Suprapubic skin (tissue), 4 donors: ENCODE data around the gene STON2. TPM values are rescaled to one million over a fixed set of nuclear protein-coding genes. Genes with fewer than 3 reads are reported as not detected.
A peak's percentile ranks its signal among the peaks of the same experiment; 100 is the strongest.

ENCODE experiments used
- DNase-seq, 2 donors: peaks; one replicate each; pipeline ENCODE4 v3.0.0-alpha.2; 2019; ENCODE audit warnings: low spot score in 2 of 2
- H3K27ac ChIP-seq: fragments of 200-600 bp; sonication (generic); one replicate; pipeline ENCODE4 v1.5.1; 2019
- H3K27me3 ChIP-seq: fragments of 200-600 bp; sonication (generic); one replicate; pipeline ENCODE4 v1.5.1; 2019
- H3K36me3 ChIP-seq: fragments of 200-600 bp; sonication (generic); one replicate; pipeline ENCODE4 v1.5.1; 2019
- H3K4me1 ChIP-seq: fragments of 200-600 bp; sonication (generic); one replicate; pipeline ENCODE4 v1.5.1; 2019
- H3K4me3 ChIP-seq: fragments of 200-600 bp; sonication (generic); one replicate; pipeline ENCODE4 v1.5.1; 2019; ENCODE audit warnings: mild to moderate bottlenecking
- H3K9me3 ChIP-seq: fragments of 200-600 bp; sonication (generic); one replicate; pipeline ENCODE4 v1.5.1; 2019
- CTCF ChIP-seq, 2 donors: fragments of 200-600 bp in 1 of 2; fragments of 450-650 bp in 1 of 2; sonication (generic) in 1 of 2; IDR thresholded peaks; one replicate each; pipeline ENCODE4 v1.5.1; 2016 to 2019; ENCODE audit warnings: antibody characterized with exemption in 2 of 2, mild to moderate bottlenecking in 1 of 2, moderate library complexity in 1 of 2
- EP300 ChIP-seq: sonication (generic); formaldehyde crosslinking; IDR thresholded peaks from one replicate; pipeline ENCODE4 v1.6.1; 2017; ENCODE audit warnings: antibody characterized with exemption
- POLR2A ChIP-seq, 2 donors: fragments of 450-650 bp; IDR thresholded peaks; one replicate each; pipeline ENCODE4 v1.6.1; 2017; ENCODE audit warnings: antibody characterized with exemption in 2 of 2, mild to moderate bottlenecking in 2 of 2, moderate library complexity in 2 of 2
- POLR2AphosphoS5 ChIP-seq, 3 donors: sonication (generic); formaldehyde crosslinking; IDR thresholded peaks; one replicate each; pipeline ENCODE4 v1.6.1; 2017; ENCODE audit warnings: antibody characterized with exemption in 3 of 3
- WGBS: methylation state at CpG from one replicate; pipeline ENCODE4 v1.1.5; 2018; 5-methylcytosine and 5-hydroxymethylcytosine counted together
- total RNA-seq, 4 donors: library from RNA; depleted of rRNA; stranded (reverse); fragments of >200 nt; gene quantifications; one replicate each; pipeline ENCODE4 v1.1.0, GENCODE V29; 2016

STON2 gene
- total RNA-seq, 4 donors from 2014 or later, result 19.1 to 39.5 (median 22.8) TPM

- peak; percentile 89 to 99 (median 99) for TF ChIP-seq POLR2AphosphoS5 (IDR thresholded peaks at IDR 0.05)
- TF ChIP-seq POLR2A (IDR thresholded peaks at IDR 0.05), result peak; percentile 95 to 99
- no peak for TF ChIP-seq CTCF (IDR thresholded peaks at IDR 0.05)
- no peak for TF ChIP-seq EP300
- peak; percentile 93 to 96 for DNase-seq
- H3K4me1 ChIP-seq, result peaks cover 27% of the 10 kb centered on the region
- whole genome bisulfite sequencing, result under 1% methylated on average over 29 of the region's 29 CpGs
- H3K4me3 ChIP-seq, result peak overlapping the region; percentile 88
- H3K9me3 ChIP-seq, result no peaks in the 10 kb centered on the region
- H3K27me3 ChIP-seq, result no peaks in the 10 kb centered on the region
- peaks cover 10% of the 10 kb centered on the region for H3K36me3 ChIP-seq
- peak overlapping the region; percentile 97 for H3K27ac ChIP-seq
Measured at GRCh38 chr14:81219210-81219758, 180.8 kb downstream of the STON2 start.

GRCh38 chr14:81211844-81212243 lies 188.3 kb downstream of the STON2 start:
- TF ChIP-seq EP300 (no peak), CTCF (IDR thresholded peaks at IDR 0.05) (peak in 1 of 2 donors; percentile 24), POLR2A (IDR thresholded peaks at IDR 0.05) (no peak), POLR2AphosphoS5 (IDR thresholded peaks at IDR 0.05) (no peak)

More at GRCh38 chr14:81211844-81212243, 188.3 kb downstream of the STON2 start:
- Histone ChIP-seq H3K27me3 (no peaks in the 10 kb centered on the region), H3K27ac (no peak overlapping the region), H3K36me3 (peaks cover 42% of the 10 kb centered on the region), H3K4me1 (no peaks in the 10 kb centered on the region), H3K9me3 (no peaks in the 10 kb centered on the region), H3K4me3 (no peak overlapping the region)
- DNase-seq, result no peak
- WGBS, result 23% methylated on average over 2 of the region's 2 CpGs

Other genes starting within 250 kb of the STON2 start
- 10 to 100 TPM; 27.7 to 50.0 (median 35.6) TPM for gene GTF2A1, start 179.4 kb downstream of the STON2 start, total RNA-seq
- 10 to 100 TPM; 24.8 to 37.8 (median 35.0) TPM for gene SEL1L, start 133.5 kb upstream of the STON2 start, total RNA-seq